Chondrocyte (in vitro differentiated cells): ENCODE data around the gene MAPK8IP2. TPM values are rescaled to one million over a fixed set of nuclear protein-coding genes. Genes with fewer than 3 reads are reported as not detected.

Experiments used
- DNase-seq: peaks from one replicate; pipeline ENCODE4 v3.0.0; 2021; ENCODE audit warnings: mixed read lengths, low spot score
- H3K27ac Mint-ChIP-seq: one replicate; pipeline ENCODE4 v1.8.0; 2021; ENCODE audit warnings: mild to moderate bottlenecking, moderate library complexity, mixed read lengths; ENCODE audit not compliant: unreplicated experiment
- H3K27me3 Mint-ChIP-seq: 2 replicates; pipeline ENCODE4 v1.8.0; 2021; ENCODE audit warnings: low read depth, mixed read lengths
- H3K36me3 Mint-ChIP-seq: 2 replicates; pipeline ENCODE4 v1.8.0; 2021; ENCODE audit warnings: low read depth, mixed read lengths
- H3K4me1 Mint-ChIP-seq: 2 replicates; pipeline ENCODE4 v1.8.0; 2021; ENCODE audit warnings: low read depth, mild to moderate bottlenecking, mixed read lengths
- H3K4me3 Mint-ChIP-seq: one replicate; pipeline ENCODE4 v1.8.0; 2021; ENCODE audit warnings: mild to moderate bottlenecking, moderate library complexity, mixed read lengths; ENCODE audit not compliant: unreplicated experiment
- H3K9me3 Mint-ChIP-seq: 2 replicates; pipeline ENCODE4 v1.8.0; 2021; ENCODE audit warnings: low read depth, mixed read lengths
- total RNA-seq: library from RNA; stranded (reverse); gene quantifications from 3 replicates; pipeline ENCODE4 v1.2.1, GENCODE V29; 2021
- TF ChIP-seq, protein P1 (sequence below): fragments of 200-600 bp; sonication (generic); IDR thresholded peaks from 2 replicates; pipeline ENCODE4 v1.5.0; 2021; ENCODE audit warnings: antibody characterized with exemption, mild to moderate bottlenecking, moderate library complexity

The MAPK8IP2 gene
- total RNA-seq, 1 donor from 2014 or later, result 4.1 TPM

DNA sequence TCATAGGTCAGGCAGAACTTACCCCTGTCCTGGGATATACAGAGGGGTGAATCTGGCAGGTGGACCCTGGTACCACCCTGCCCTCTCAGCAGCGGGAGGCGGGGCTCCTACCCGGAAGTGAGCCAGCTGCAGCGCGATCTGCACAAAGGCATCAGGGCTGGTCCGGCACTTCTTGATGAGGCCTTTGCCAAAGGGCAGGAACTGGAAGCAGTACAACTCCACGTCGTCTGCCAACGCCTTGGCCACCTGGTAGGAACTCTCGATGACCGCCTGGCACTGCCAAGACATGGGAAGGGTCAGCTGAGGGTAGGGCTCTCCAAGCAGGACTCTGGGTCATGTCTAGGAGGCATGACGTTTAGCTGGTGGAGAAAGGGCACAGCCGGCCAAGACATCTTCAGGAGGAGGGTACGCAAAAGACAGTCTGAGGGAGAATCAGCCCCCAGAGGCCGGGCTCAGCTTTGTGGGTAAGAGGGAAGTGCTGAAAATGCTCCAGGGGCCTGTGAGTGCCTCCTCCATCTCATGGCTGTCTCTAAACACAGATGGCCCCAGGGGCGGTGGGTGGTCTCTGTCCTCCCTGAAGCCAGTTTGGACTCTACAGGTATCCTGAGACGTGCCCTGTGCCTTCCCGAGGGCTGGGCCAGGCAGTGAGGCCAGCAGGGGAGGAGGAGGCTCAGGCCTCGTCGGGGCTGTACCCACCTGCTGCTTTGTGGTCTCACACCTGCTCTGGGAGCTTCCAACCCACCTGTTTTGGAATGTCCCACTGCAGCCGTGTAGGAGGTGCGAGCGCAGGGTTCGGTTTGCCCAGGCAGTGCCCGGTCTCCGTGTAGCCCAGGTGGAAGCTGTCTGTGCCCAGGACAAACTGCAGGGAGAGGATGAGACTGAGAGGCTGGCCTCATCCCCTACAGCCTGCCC lies 29.1 kb upstream of the MAPK8IP2 start:
- TF ChIP-seq, protein P1, sequence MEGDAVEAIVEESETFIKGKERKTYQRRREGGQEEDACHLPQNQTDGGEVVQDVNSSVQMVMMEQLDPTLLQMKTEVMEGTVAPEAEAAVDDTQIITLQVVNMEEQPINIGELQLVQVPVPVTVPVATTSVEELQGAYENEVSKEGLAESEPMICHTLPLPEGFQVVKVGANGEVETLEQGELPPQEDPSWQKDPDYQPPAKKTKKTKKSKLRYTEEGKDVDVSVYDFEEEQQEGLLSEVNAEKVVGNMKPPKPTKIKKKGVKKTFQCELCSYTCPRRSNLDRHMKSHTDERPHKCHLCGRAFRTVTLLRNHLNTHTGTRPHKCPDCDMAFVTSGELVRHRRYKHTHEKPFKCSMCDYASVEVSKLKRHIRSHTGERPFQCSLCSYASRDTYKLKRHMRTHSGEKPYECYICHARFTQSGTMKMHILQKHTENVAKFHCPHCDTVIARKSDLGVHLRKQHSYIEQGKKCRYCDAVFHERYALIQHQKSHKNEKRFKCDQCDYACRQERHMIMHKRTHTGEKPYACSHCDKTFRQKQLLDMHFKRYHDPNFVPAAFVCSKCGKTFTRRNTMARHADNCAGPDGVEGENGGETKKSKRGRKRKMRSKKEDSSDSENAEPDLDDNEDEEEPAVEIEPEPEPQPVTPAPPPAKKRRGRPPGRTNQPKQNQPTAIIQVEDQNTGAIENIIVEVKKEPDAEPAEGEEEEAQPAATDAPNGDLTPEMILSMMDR, result no peak
- Mint-ChIP-seq H3K27me3 (no peaks in the 10 kb centered on the region), H3K4me3 (no peak overlapping the region), H3K4me1 (no peaks in the 10 kb centered on the region), H3K9me3 (no peaks in the 10 kb centered on the region), H3K36me3 (peaks cover 20% of the 10 kb centered on the region), H3K27ac (no peak overlapping the region)
- no peak for DNase-seq

DNA sequence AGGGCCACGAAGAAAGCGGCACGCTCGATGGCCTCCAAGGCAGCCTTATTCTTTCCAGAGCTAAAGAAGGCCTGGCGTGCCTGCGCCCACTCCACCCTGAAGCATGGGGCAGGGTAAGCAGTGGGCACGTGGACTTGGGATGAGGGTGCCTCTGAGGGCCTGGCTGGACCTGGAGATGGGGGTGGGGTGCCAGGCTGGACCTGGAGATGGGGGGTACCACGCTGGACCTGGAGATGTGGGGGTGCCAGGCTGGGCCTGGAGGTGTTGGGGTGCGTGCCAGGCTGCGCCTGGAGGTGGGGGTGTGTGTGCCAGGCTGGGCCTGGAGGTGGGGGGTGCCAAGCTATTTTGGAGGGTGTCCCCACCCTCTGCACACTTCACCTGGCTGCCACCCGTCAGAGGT lies 27.6 kb upstream of the MAPK8IP2 start:
- Mint-ChIP-seq H3K27ac (no peak overlapping the region), H3K9me3 (no peaks in the 10 kb centered on the region), H3K4me3 (no peak overlapping the region), H3K4me1 (no peaks in the 10 kb centered on the region), H3K27me3 (no peaks in the 10 kb centered on the region), H3K36me3 (peaks cover 17% of the 10 kb centered on the region)
- TF ChIP-seq, protein P1, result no peak
- DNase-seq, result no peak

DNA sequence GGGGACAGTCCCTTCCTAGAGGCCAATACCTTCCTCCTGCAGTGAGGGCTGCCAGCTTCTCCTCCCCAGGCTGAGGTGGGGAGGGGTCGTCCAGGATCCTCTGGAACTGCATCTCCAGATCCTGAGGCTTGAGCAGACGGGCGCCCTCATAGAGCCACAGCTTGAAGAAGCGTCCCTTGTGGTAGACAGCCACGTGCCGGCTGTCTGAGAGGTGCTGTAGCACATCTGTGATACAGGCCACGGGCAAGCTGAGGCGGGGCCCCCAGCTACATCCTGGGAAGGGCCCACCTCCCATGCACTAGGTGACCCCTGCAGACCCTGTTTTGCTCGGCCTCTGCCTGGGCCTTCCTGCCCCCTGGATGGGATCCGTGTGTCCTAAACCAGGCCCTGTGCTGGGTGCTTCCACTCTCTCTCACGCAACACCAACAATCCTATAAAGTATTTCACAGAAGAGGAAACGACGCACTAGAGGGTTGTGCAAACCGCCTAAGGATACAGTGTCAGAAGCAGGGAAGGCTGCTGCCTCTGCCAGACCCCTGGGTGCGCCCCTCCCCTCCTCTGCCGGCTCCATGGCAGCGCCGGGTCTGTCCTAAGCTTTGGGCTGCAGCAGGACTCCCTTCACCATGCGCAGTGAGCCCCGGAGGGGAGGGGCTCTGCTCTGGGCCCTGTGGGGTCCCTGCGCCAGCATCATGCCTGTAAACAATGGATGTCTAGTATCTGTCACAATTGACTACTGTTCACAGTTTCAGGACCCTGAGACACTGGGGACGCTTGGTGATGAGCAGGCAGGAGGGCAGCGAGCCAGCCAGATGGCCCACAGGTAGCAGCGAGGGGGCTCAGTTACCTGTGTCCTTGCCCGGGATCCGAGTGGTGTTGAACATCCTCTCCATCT lies 26.9 kb upstream of the MAPK8IP2 start:
- TF ChIP-seq, protein P1, result no peak
- Mint-ChIP-seq H3K27ac (no peak overlapping the region), H3K36me3 (peaks cover 15% of the 10 kb centered on the region), H3K4me3 (no peak overlapping the region), H3K9me3 (no peaks in the 10 kb centered on the region), H3K27me3 (no peaks in the 10 kb centered on the region), H3K4me1 (no peaks in the 10 kb centered on the region)
- DNase-seq, result no peak

DNA sequence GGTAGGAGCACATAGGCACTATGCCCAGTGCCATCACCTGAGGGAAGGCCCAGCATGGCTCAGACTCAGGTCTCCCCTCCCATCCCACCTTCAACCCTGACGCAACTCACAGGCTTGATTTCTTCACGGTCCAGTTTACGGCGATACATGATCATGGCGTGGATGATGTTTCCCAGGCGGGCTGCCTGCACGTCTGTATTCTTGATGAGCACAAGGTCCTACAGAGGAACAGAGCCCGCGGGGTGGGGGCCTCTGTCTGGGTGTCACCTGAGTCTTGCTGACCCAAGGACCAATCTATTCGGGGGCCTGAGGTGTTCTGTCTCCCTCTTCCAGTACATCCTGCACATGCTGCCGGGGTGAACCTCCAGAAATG lies 26.2 kb upstream of the MAPK8IP2 start:
- peaks cover 10% of the 10 kb centered on the region for H3K36me3 Mint-ChIP-seq
- H3K9me3 Mint-ChIP-seq, result no peaks in the 10 kb centered on the region
- no peak overlapping the region for H3K27ac Mint-ChIP-seq
- H3K27me3 Mint-ChIP-seq, result no peaks in the 10 kb centered on the region
- DNase-seq, result no peak
- H3K4me1 Mint-ChIP-seq, result peaks cover under 1% of the 10 kb centered on the region
- no peak overlapping the region for H3K4me3 Mint-ChIP-seq
- TF ChIP-seq, protein P1, result no peak

DNA sequence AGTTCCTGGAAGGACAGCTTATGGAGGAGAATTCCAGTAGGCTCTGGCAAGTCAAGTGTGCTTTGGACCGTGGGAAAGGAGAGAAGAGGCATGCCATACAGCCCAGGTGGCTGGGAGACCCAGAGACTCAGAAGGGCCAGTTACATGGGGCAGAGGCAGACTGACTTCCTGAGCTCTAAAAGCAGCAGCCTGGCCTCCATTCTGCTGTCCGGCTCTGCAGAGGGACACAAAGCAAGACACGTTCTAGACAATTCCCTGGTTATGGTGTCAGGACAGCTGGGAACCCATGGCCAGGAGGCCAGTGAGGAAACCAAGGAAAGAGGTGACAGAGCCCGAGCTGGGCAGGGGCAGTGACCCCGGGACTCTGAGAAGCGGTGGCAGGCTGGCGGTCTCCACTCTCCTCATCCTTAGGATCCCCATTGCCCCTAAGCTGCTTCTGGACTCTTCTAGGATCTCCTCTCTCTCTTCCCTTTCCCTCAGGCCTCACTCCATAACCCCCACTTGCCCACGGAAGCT lies 25.1 kb upstream of the MAPK8IP2 start:
- no peaks in the 10 kb centered on the region for H3K9me3 Mint-ChIP-seq
- peaks cover 16% of the 10 kb centered on the region for H3K36me3 Mint-ChIP-seq
- no peak for DNase-seq
- H3K27me3 Mint-ChIP-seq, result no peaks in the 10 kb centered on the region
- H3K4me3 Mint-ChIP-seq, result no peak overlapping the region
- no peak overlapping the region for H3K27ac Mint-ChIP-seq
- TF ChIP-seq, protein P1, result no peak
- peaks cover 5% of the 10 kb centered on the region for H3K4me1 Mint-ChIP-seq
